Measurements from ENCODE around the gene PTPRA.
"Not testable (repeated sequence)": the region's sequence is repeated elsewhere in the genome, so short reads cannot be mapped to it uniquely, and the experiment has no call there.

The PTPRA gene

DNA sequence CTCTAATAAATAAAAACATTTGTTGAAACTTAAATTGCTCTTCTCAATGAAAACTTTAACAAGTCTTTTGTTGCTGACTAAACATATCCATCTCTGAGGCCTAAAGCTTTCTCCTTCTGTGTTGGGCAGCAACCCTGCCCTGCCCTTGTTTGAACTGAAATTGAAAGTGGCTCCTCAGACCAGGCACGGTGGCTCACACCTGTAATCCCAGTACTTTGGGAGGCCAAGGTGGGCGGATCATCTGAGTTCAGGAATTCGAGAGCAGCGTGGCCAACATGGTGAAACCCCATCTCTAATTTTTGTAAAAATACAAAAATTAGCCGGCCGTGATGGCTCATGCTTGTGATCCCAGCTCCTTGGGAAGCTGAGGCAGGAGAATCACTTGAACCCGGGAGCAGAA, 140.9 kb downstream of the PTPRA start:
- Histone ChIP-seq H3K4me3 (replicated peaks; ENCODE audit: insufficient read depth, low read length) (no peak overlapping the region), H3K27me3 (ENCODE audit: insufficient read depth, poor library complexity, severe bottlenecking) (no peaks in the 10 kb centered on the region), H3K27ac (replicated peaks) (no peak overlapping the region)
- no peak for DNase-seq (ENCODE audit: low read depth in 1 of 2, low spot score in 1 of 2)
- TF ChIP-seq POLR2AphosphoS5 (IDR thresholded peaks at IDR 0.05; ENCODE audit: low read depth) (no peak), CTCF (IDR thresholded peaks at IDR 0.05; ENCODE audit: insufficient read depth, low read length) (no peak), GABPA (IDR thresholded peaks at IDR 0.05; ENCODE audit: low read depth) (no peak), SPI1 (IDR thresholded peaks at IDR 0.05; ENCODE audit: borderline replicate concordance, low read depth) (no peak), REST (IDR thresholded peaks at IDR 0.05; ENCODE audit: insufficient replicate concordance, low read depth) (no peak)

DNA sequence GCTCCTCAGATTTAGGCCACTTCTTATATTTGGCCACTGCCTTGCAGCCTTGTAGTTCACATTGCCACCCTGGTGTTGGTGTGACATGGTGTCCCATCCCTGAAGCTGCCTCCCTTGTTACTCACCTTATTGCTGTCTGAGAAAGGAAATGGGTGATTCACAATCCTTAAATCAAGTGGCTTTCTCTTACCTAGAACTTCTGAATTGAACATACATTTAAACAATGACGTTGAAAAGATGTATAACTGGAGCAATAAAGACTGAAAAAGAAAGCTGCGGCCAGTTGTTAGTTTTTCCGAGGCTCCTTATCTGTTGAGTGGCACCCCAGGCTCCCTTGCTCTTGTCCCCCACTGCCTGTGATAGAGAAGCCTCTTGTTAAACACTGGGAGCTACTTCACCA, 141.4 kb downstream of the PTPRA start:
- DNase-seq (ENCODE audit: low read depth in 1 of 2, low spot score in 1 of 2) = no peak
- Histone ChIP-seq H3K27me3 (ENCODE audit: insufficient read depth, poor library complexity, severe bottlenecking) (no peaks in the 10 kb centered on the region), H3K27ac (replicated peaks) (no peak overlapping the region), H3K4me3 (replicated peaks; ENCODE audit: insufficient read depth, low read length) (no peak overlapping the region)
- TF ChIP-seq CTCF (IDR thresholded peaks at IDR 0.05; ENCODE audit: insufficient read depth, low read length) = no peak
- TF ChIP-seq GABPA (IDR thresholded peaks at IDR 0.05; ENCODE audit: low read depth) = no peak
- TF ChIP-seq REST (IDR thresholded peaks at IDR 0.05; ENCODE audit: insufficient replicate concordance, low read depth) = no peak
- no peak for TF ChIP-seq POLR2AphosphoS5 (IDR thresholded peaks at IDR 0.05; ENCODE audit: low read depth)
- TF ChIP-seq SPI1 (IDR thresholded peaks at IDR 0.05; ENCODE audit: borderline replicate concordance, low read depth) = no peak

- not testable (repeated sequence) for H3K27ac ChIP-seq (replicated peaks); H3K4me3 ChIP-seq (replicated peaks; ENCODE audit: insufficient read depth, low read length); H3K27me3 ChIP-seq (ENCODE audit: insufficient read depth, poor library complexity, severe bottlenecking); DNase-seq (ENCODE audit: low read depth in 1 of 2, low spot score in 1 of 2)
These were observed 142.0 kb downstream of the PTPRA start for GRCh38 chr20:3015302-3015701.

DNA sequence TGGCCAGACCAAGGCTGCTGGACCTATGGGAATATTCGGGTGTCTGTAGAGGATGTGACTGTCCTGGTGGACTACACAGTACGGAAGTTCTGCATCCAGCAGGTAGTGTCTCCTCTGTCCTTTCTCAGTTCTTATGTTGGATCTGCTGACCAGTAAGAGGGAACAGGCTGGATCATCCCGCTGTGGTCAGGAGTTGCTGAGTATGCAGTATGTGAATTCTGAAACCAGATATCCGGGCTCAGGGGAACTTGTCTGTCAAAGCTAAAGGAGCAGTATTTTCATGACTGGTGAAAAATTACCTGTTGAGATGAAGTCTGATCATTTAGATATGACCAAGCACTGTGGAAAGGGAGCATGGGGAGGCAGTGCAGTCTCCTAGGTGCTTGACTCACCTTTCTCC, 148.0 kb downstream of the PTPRA start:
- Histone ChIP-seq H3K4me3 (replicated peaks; ENCODE audit: insufficient read depth, low read length) (no peak overlapping the region), H3K27me3 (ENCODE audit: insufficient read depth, poor library complexity, severe bottlenecking) (no peaks in the 10 kb centered on the region), H3K27ac (replicated peaks) (no peak overlapping the region)
- DNase-seq (ENCODE audit: low read depth in 1 of 2, low spot score in 1 of 2) = no peak
- TF ChIP-seq CTCF (IDR thresholded peaks at IDR 0.05; ENCODE audit: insufficient read depth, low read length) (no peak), REST (IDR thresholded peaks at IDR 0.05; ENCODE audit: insufficient replicate concordance, low read depth) (no peak), SPI1 (IDR thresholded peaks at IDR 0.05; ENCODE audit: borderline replicate concordance, low read depth) (no peak)
